K562 (cell line): ENCODE results near the gene ZDHHC5. TPM values are rescaled to one million over a fixed set of nuclear protein-coding genes. Genes with fewer than 3 reads are reported as not detected.
A peak's percentile ranks its signal among the peaks of the same experiment; 100 is the strongest.

ENCODE experiments used
- CUX1 ChIP-seq: fragments of 200-800 bp; sonication (Bioruptor generic); IDR thresholded peaks from 2 replicates; pipeline ENCODE4 v1.6.1; 2016; ENCODE audit warnings: missing genetic modification characterization, missing compliant biosample characterization
- ETS1 ChIP-seq: conservative IDR thresholded peaks from 2 replicates; pipeline ENCODE4 v1.6.1; 2011; ENCODE audit warnings: low read depth, mild to moderate bottlenecking, low read length; ENCODE audit not compliant: control insufficient read depth
- GMEB1 ChIP-seq: fragments of 250-450 bp; sonication (Bioruptor Pico); IDR thresholded peaks from 2 replicates; pipeline ENCODE4 v1.4.0; 2020; ENCODE audit warnings: mild to moderate bottlenecking
- MBD2 ChIP-seq: sonication (generic); IDR thresholded peaks from 2 replicates; pipeline ENCODE4 v1.6.1; 2016; ENCODE audit warnings: low read depth, borderline replicate concordance
- MCM3 ChIP-seq: fragments of 450-650 bp; IDR thresholded peaks from 2 replicates; pipeline ENCODE4 v1.6.1; 2016
- POLR2G ChIP-seq: fragments of 200-400 bp; formaldehyde crosslinking; IDR thresholded peaks from 2 replicates; pipeline ENCODE4 v1.6.1; 2017; ENCODE audit warnings: low read depth, mild to moderate bottlenecking, antibody characterized with exemption, low read length, moderate library complexity
- SAFB ChIP-seq: fragments of 200-400 bp; formaldehyde crosslinking; IDR thresholded peaks from 2 replicates; pipeline ENCODE4 v1.6.1; 2017; ENCODE audit warnings: low read depth, low read length, borderline replicate concordance
- SRSF1 ChIP-seq: fragments of 200-400 bp; formaldehyde crosslinking; IDR thresholded peaks from 2 replicates; pipeline ENCODE4 v1.6.1; 2017; ENCODE audit warnings: mild to moderate bottlenecking, low read depth, low read length, moderate library complexity
- THRA ChIP-seq: fragments of 450-650 bp; IDR thresholded peaks from 2 replicates; pipeline ENCODE4 v1.6.1; 2017; ENCODE audit warnings: mild to moderate bottlenecking, moderate library complexity
- ZMIZ1 ChIP-seq, 2 experiments: fragments of 150-350 bp in 1 of 2; IDR thresholded peaks; 2 replicates each; pipeline ENCODE4 v1.6.1; 2012 to 2016; ENCODE audit warnings: low read depth in 2 of 2, low read length in 2 of 2, mild to moderate bottlenecking in 1 of 2, moderate library complexity in 1 of 2
- ZNF3 ChIP-seq: fragments of 250-450 bp; sonication (Bioruptor Pico); IDR thresholded peaks from 2 replicates; pipeline ENCODE4 v1.5.0; 2021; ENCODE audit warnings: mild to moderate bottlenecking, moderate library complexity
- ZNF316 ChIP-seq: fragments of 450-650 bp; IDR thresholded peaks from 2 replicates; pipeline ENCODE4 v1.6.1; 2016
- ZNF589 ChIP-seq: fragments of 200-800 bp; sonication (Bioruptor generic); IDR thresholded peaks from 2 replicates; pipeline ENCODE4 v1.6.1; 2016; ENCODE audit warnings: low read depth, missing genetic modification characterization, missing compliant biosample characterization
- ZNF75A ChIP-seq: fragments of 450-650 bp; formaldehyde crosslinking; IDR thresholded peaks from 2 replicates; pipeline ENCODE4 v1.4.0; 2020; ENCODE audit warnings: mild to moderate bottlenecking
- polyA plus RNA-seq, 8 experiments: library from polyadenylated mRNA; depleted of rRNA in 4 of 8; stranded (reverse) in 5 of 8; unstranded in 3 of 8; fragments of >200 nt; fragmentation: Nextera tagmentation in 2 of 8; fragmentation: Illumina TruSeq in 1 of 8; extraction: Ambion mirVana in 2 of 8; extraction: Trizol in 1 of 8; gene quantifications; 2 replicates each; pipeline versions ENCODE4 v1.2.1 to v1.2.3, GENCODE V29; 2011 to 2014; ENCODE audit warnings: inconsistent platforms in 1 of 8, missing spikeins in 1 of 8
- total RNA-seq, 7 experiments: library from RNA; depleted of rRNA in 6 of 7; stranded (reverse); fragments of >200 nt in 6 of 7; fragmentation: Illumina TruSeq in 2 of 7; extraction: Trizol in 2 of 7; gene quantifications; 2 replicates each; pipeline versions ENCODE4 v1.2.1 to v1.2.3, GENCODE V29; 2011 to 2021; ENCODE audit warnings: low replicate concordance in 1 of 7

The ZDHHC5 gene
- total and polyA plus RNA-seq, 9 of the 15 experiments (the other 6 are each of a cell fraction or from before 2014, with no cell fraction given): 3.8 to 64.2 (median 35.9) TPM

- peak; percentile 33; the same call in 1 of the 2 replicates for TF ChIP-seq SAFB
- TF ChIP-seq MCM3: no peak
- peak; percentile 97 for TF ChIP-seq POLR2G
- peak; percentile 75; the same call in 1 of the 2 replicates for TF ChIP-seq ETS1
- no peak for TF ChIP-seq ZNF3 (CRISPR knock-in tag)
- TF ChIP-seq CUX1 (CRISPR knock-in tag): no peak
- no peak for TF ChIP-seq MBD2
- TF ChIP-seq GMEB1: peak; percentile 97
- TF ChIP-seq SRSF1: no peak
- no peak for TF ChIP-seq THRA
- TF ChIP-seq ZMIZ1 (IDR thresholded peaks at IDR 0.05; ENCODE audit: low read depth in 2 of 2, low read length in 2 of 2): peak in 1 of 2 experiments; percentile 65; a peak in 1 of 4 replicates
- TF ChIP-seq ZNF316: no peak
- TF ChIP-seq ZNF75A (CRISPR knock-in tag): no peak
- TF ChIP-seq ZNF589 (CRISPR knock-in tag): peak; percentile 90
Measured at GRCh38 chr11:57667736-57668433, at the start of gene ZDHHC5 (continued).
